Naive thymus-derived CD4-positive, alpha-beta T cell (primary cell): ENCODE measurements around the gene SNX13. TPM values are rescaled to one million over a fixed set of nuclear protein-coding genes. Genes with fewer than 3 reads are reported as not detected.

Experiments used
- ATAC-seq: fragments of 150-1000 bp; cut with Tn5 transposase; 2 replicates; pipeline ENCODE4 v1.10.0; 2021; ENCODE audit warnings: mild to moderate bottlenecking, moderate library complexity
- CTCF ChIA-PET: fragments of 350-600 bp; sonication (Branson Sonifier 250); formaldehyde crosslinking; loops from one replicate; lab custom pipeline; 2021; ENCODE audit warnings: antibody characterized with exemption; lab: Charles Lee
- POLR2A ChIA-PET: fragments of 350-600 bp; sonication (Branson Sonifier 250); formaldehyde crosslinking; loops from one replicate; lab custom pipeline; 2021; ENCODE audit warnings: antibody characterized with exemption, inconsistent platforms; lab: Charles Lee
- DNase-seq, 9 donors: peaks; one replicate each; pipeline versions ENCODE4 v3.0.0 to v3.0.0-alpha.2; 2020 to 2022; ENCODE audit warnings: mixed read lengths in 1 of 9
- H3K27ac ChIP-seq: one replicate; pipeline ENCODE4 v1.7.0; 2013; ENCODE audit warnings: mild to moderate bottlenecking, low read depth, low read length, moderate library complexity
- H3K27me3 ChIP-seq, 2 donors: one replicate each; pipeline ENCODE4 v1.7.0; 2013; ENCODE audit warnings: low read length in 2 of 2, mild to moderate bottlenecking in 2 of 2, moderate library complexity in 2 of 2; ENCODE audit not compliant: control insufficient read depth in 2 of 2, insufficient read depth in 2 of 2
- H3K36me3 ChIP-seq, 3 experiments: 1 replicate in 2 of 3; 2 replicates in 1 of 3; pipeline ENCODE4 v1.7.0; 2013; ENCODE audit warnings: low read length in 3 of 3, mild to moderate bottlenecking in 3 of 3, moderate library complexity in 1 of 3; ENCODE audit not compliant: insufficient read depth in 3 of 3, control insufficient read depth in 2 of 3
- H3K4me1 ChIP-seq, 2 donors: one replicate each; pipeline ENCODE4 v1.7.0; 2013; ENCODE audit warnings: low read length in 2 of 2, mild to moderate bottlenecking in 2 of 2, moderate library complexity in 1 of 2; ENCODE audit not compliant: control insufficient read depth in 2 of 2, insufficient read depth in 2 of 2
- H3K4me3 ChIP-seq: 2 replicates; pipeline ENCODE4 v1.7.0; 2013; ENCODE audit warnings: mild to moderate bottlenecking, low read length
- H3K9me3 ChIP-seq, 3 experiments: 1 replicate in 2 of 3; 2 replicates in 1 of 3; pipeline ENCODE4 v1.7.0; 2013; ENCODE audit warnings: low read length in 3 of 3; ENCODE audit not compliant: control insufficient read depth in 2 of 3
- H3K27ac Mint-ChIP-seq, 9 donors: one replicate each; pipeline ENCODE4 v1.8.0; 2020 to 2022; ENCODE audit warnings: mixed read lengths in 9 of 9, mild to moderate bottlenecking in 8 of 9, moderate library complexity in 5 of 9, inconsistent platforms in 2 of 9
- H3K27me3 Mint-ChIP-seq, 5 donors: one replicate each; pipeline ENCODE4 v1.8.0; 2021 to 2022; ENCODE audit warnings: mixed read lengths in 5 of 5, mild to moderate bottlenecking in 1 of 5
- H3K36me3 Mint-ChIP-seq, 5 donors: one replicate each; pipeline ENCODE4 v1.8.0; 2020 to 2022; ENCODE audit warnings: mixed read lengths in 5 of 5, mild to moderate bottlenecking in 3 of 5, inconsistent platforms in 1 of 5
- H3K4me1 Mint-ChIP-seq, 7 donors: one replicate each; pipeline ENCODE4 v1.8.0; 2020 to 2022; ENCODE audit warnings: mixed read lengths in 7 of 7, mild to moderate bottlenecking in 3 of 7, inconsistent platforms in 1 of 7
- H3K4me3 Mint-ChIP-seq, 10 donors: one replicate each; pipeline ENCODE4 v1.8.0; 2020 to 2022; ENCODE audit warnings: mild to moderate bottlenecking in 10 of 10, mixed read lengths in 10 of 10, moderate library complexity in 6 of 10, inconsistent platforms in 2 of 10
- H3K9me3 Mint-ChIP-seq, 11 donors: one replicate each; pipeline ENCODE4 v1.8.0; 2020 to 2022; ENCODE audit warnings: mixed read lengths in 11 of 11, mild to moderate bottlenecking in 4 of 11, inconsistent platforms in 1 of 11, moderate library complexity in 1 of 11
- intact Hi-C, 2 donors: fragments of 100-400 bp; cut with micrococcal nuclease; formaldehyde crosslinking; loops; one replicate each; pipeline ENCODE4 v1.15.1; 2023
- polyA plus RNA-seq, 2 donors: library from polyadenylated mRNA; unstranded; fragments of 300-500 nt; fragmentation: Illumina TruSeq; gene quantifications; one replicate each; pipeline ENCODE4 v1.2.3, GENCODE V29; 2021
- total RNA-seq, 6 experiments: library from RNA in 5 of 6; stranded (reverse) in 5 of 6; gene quantifications; 1 replicate in 5 of 6; 2 replicates in 1 of 6; pipeline ENCODE4 v1.2.3 and lab custom pipeline; 2021 to 2026

SNX13 gene
- total and polyA plus RNA-seq, 7 experiments from 2014 or later: 10.4 to 40.9 (median 28.5) TPM

DNA sequence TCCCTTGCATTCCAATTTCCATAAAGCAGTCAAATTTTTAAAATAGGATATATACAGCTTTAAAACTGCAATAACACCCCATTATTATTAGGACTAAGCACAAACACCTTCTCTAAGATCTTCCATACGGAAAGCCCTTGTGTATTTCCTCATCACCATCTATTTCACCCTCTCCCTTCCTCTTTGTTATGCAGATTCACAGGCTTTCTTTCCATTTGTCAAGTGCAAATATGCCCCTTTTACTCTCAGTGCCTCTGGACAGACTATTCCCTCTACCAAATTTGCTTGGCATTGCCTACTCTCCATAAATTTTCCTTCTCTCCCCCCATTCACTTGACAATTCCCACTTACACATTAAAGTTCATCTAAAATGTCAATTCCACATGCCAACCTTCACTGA lies 61.7 kb downstream of the SNX13 start:
- Mint-ChIP-seq H3K36me3 (peaks cover 5 to 54% (median 23%) of the 10 kb centered on the region in 5 donors), H3K27ac (no peak overlapping the region)
- H3K36me3 ChIP-seq: peaks cover 0 to 5% (median 0%) of the 10 kb centered on the region in 3 experiments

DNA sequence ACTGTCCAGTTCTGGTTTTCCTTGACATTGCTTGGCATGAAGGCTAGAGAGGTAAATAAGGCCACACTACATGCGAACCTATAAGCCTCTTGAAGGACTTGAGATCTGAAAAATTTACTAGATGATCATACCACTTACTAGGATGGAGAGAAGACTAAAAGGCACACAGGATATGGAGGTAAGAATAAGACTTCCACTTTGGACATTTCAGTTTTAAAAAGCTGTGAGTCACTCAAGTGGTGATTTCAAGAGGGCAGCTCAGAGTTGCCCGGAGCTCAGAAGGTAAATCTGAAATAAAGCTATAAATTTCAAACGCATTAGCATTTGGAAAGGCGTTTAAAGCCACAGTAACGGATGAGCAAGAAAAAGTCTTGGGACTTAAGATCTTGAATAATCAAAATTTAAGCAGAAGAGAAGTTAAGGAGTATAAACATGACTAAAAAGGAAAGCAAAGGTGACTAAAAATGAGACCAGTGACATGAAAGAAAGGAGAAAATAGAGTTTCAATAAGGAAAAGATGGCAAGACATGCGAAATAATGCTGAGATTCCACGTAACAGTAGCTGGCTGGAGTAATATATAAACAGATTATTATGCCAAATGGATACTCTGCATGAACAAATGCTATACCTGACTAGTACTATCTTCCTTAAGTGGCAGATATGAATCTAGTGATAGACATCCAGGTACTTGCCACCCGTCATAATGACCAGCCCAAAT lies 68.3 kb downstream of the SNX13 start:
- Histone ChIP-seq H3K27ac (no peak overlapping the region), H3K4me3 (no peak overlapping the region), H3K36me3 (peaks cover 0 to 35% (median 11%) of the 10 kb centered on the region in 3 experiments), H3K9me3 (no peaks in the 10 kb centered on the region), H3K27me3 (no peaks in the 10 kb centered on the region), H3K4me1 (no peaks in the 10 kb centered on the region)
- peaks cover 9 to 78% (median 61%) of the 10 kb centered on the region in 5 donors for H3K36me3 Mint-ChIP-seq
- DNase-seq (no peak), ATAC-seq (no peak)
- H3K4me3 Mint-ChIP-seq: no peak overlapping the region
- H3K27me3 Mint-ChIP-seq: no peaks in the 10 kb centered on the region
- H3K9me3 Mint-ChIP-seq: peaks cover 0 to 2% (median 0%) of the 10 kb centered on the region in 11 donors
- intact Hi-C loops: no loop called here
- no peak overlapping the region for H3K27ac Mint-ChIP-seq
- peaks cover 0 to 11% (median 0%) of the 10 kb centered on the region in 7 donors for H3K4me1 Mint-ChIP-seq
- ChIA-PET POLR2A (no interaction called here), CTCF (no interaction called here)

More for the DNA sequence above, 61.7 kb downstream of the SNX13 start:
- intact Hi-C loops: no loop called here
- Mint-ChIP-seq H3K4me1 (no peaks in the 10 kb centered on the region), H3K9me3 (no peaks in the 10 kb centered on the region), H3K4me3 (no peak overlapping the region), H3K27me3 (no peaks in the 10 kb centered on the region)
- DNase-seq: no peak
- Histone ChIP-seq H3K4me1 (no peaks in the 10 kb centered on the region), H3K4me3 (no peak overlapping the region), H3K27me3 (no peaks in the 10 kb centered on the region), H3K27ac (no peak overlapping the region), H3K9me3 (no peaks in the 10 kb centered on the region)
- ChIA-PET POLR2A (no interaction called here), CTCF (no interaction called here)
- no peak for ATAC-seq

DNA sequence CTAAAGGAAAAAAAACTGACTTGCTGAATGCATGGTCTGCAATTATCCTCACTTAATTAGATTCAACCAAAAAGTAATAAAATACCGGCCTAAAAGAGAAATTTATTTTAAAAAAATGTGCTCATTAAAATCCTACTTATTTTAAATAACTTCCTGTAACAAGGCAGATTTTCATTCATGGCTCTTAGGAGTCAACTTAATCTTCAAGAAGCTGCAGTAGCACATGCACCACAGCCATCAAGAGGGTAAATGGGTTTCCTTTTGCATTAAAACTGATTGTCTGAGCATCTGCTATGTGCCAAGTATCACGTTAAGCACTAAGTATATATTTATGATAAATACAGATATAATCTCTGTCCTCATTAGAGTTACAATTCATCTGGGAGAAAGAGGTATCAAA lies 69.9 kb downstream of the SNX13 start:
- H3K27me3 ChIP-seq: no peaks in the 10 kb centered on the region
- peaks cover 0 to 10% (median 0%) of the 10 kb centered on the region in 11 donors for H3K9me3 Mint-ChIP-seq
- intact Hi-C loops: no loop called here
- CTCF ChIA-PET: no interaction called here
- no peak overlapping the region for H3K27ac ChIP-seq
- H3K4me1 Mint-ChIP-seq: peaks cover 0 to 11% (median 0%) of the 10 kb centered on the region in 7 donors
- POLR2A ChIA-PET: no interaction called here
- no peak for DNase-seq
- ATAC-seq: no peak
- H3K27me3 Mint-ChIP-seq: no peaks in the 10 kb centered on the region
- H3K36me3 ChIP-seq: peaks cover 0 to 36% (median 17%) of the 10 kb centered on the region in 3 experiments
- H3K4me3 Mint-ChIP-seq: no peak overlapping the region
- no peaks in the 10 kb centered on the region for H3K4me1 ChIP-seq
- no peak overlapping the region for H3K4me3 ChIP-seq
- no peak overlapping the region for H3K27ac Mint-ChIP-seq
- H3K36me3 Mint-ChIP-seq: peaks cover 22 to 86% (median 73%) of the 10 kb centered on the region in 5 donors
- no peaks in the 10 kb centered on the region for H3K9me3 ChIP-seq

DNA sequence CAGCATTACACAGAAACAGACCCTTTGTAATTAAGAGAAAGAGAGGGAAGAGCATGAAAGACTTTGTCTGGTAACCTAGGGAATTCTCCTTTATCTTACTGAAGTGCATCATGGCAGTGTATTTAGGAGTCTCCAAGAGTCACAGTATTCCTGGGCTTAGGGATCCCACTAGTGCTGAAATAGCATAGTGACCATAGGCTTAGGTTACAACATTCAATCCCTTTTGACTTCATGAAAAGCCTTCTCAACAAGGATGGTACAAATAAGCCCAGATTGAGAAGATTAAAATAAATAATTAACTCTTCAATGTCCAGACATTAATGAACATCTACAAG lies 76.5 kb downstream of the SNX13 start:
- DNase-seq: no peak
- Histone ChIP-seq H3K9me3 (no peaks in the 10 kb centered on the region), H3K27ac (no peak overlapping the region), H3K4me3 (no peak overlapping the region), H3K4me1 (no peaks in the 10 kb centered on the region), H3K36me3 (peaks cover 0 to 42% (median 6%) of the 10 kb centered on the region in 3 experiments), H3K27me3 (no peaks in the 10 kb centered on the region)
- no peak overlapping the region for H3K27ac Mint-ChIP-seq
- intact Hi-C loops: no loop called here
- peaks cover 0 to 6% (median 4%) of the 10 kb centered on the region in 7 donors for H3K4me1 Mint-ChIP-seq
- ATAC-seq: no peak
- POLR2A ChIA-PET: no interaction called here
- no peak overlapping the region for H3K4me3 Mint-ChIP-seq
- peaks cover 34 to 93% (median 88%) of the 10 kb centered on the region in 5 donors for H3K36me3 Mint-ChIP-seq
- CTCF ChIA-PET: no interaction called here
- peaks cover 0 to 13% (median 3%) of the 10 kb centered on the region in 11 donors for H3K9me3 Mint-ChIP-seq
- no peaks in the 10 kb centered on the region for H3K27me3 Mint-ChIP-seq

DNA sequence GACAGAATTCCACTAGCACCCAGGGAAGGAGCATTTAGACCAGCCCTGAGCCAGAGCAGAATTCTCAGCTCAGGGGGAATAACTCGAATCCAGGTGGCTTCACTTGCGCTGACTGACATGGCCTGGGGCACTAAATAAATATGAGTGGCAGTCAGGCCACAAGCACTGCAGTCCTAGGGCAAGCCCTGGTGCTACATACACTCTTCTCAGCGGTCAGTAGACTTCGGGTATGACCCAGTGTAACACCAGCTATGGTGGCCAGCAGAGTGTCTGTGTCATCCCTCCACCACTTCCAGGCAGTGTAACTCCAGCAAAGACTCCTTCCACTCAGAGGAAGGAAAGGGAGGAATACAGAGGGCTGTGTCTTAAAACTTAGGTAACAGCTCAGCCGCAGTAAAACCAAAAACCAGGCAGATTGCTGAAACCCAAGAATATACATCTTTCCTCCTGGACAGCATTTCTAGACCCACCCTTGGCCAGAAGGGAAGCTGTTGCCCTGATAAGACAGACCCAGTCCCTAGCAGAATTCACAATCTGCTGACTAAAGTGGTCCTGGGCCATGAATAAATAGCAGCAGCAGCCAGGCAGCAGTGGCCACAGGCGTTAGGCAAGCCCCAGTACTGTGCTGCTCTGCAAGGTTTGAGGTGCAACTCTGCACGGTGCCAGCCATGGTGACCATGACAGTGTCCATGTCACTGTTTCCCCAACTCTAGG lies 77.0 kb downstream of the SNX13 start:
- intact Hi-C loops: no loop called here
- H3K4me3 ChIP-seq: no peak overlapping the region
- DNase-seq (no peak), ATAC-seq (no peak)
- H3K4me3 Mint-ChIP-seq: no peak overlapping the region
- H3K27me3 ChIP-seq: no peaks in the 10 kb centered on the region
- peaks cover 0 to 42% (median 6%) of the 10 kb centered on the region in 3 experiments for H3K36me3 ChIP-seq
- POLR2A ChIA-PET: no interaction called here
- H3K9me3 ChIP-seq: no peaks in the 10 kb centered on the region
- H3K9me3 Mint-ChIP-seq: peaks cover 0 to 13% (median 3%) of the 10 kb centered on the region in 11 donors
- CTCF ChIA-PET: no interaction called here
- peak overlapping the region in 1 of 9 donors; percentile 2 for H3K27ac Mint-ChIP-seq
- H3K4me1 Mint-ChIP-seq: peaks cover 0 to 6% (median 4%) of the 10 kb centered on the region in 7 donors
- H3K27ac ChIP-seq: no peak overlapping the region
- H3K4me1 ChIP-seq: no peaks in the 10 kb centered on the region
- H3K36me3 Mint-ChIP-seq: peaks cover 34 to 92% (median 89%) of the 10 kb centered on the region in 5 donors
- no peaks in the 10 kb centered on the region for H3K27me3 Mint-ChIP-seq

DNA sequence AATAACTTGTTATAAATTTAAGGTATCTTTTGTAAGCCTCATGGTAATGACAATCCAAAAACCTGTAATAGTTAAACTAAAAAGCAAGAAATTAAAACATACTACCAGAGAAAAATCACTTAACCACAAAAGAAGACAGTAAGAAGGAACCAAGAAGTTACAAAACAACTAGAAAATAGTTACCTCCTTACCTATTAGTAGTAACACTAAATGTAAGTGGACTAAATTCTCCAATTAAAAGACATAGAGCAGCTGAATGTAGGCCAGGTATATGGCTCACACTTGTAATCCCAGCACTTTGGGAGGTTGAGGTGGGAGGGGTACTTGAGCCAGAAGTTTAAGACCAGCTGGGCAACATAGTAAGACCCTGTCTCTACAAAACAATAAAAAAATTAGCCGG lies 84.0 kb downstream of the SNX13 start:
- H3K36me3 Mint-ChIP-seq: peaks cover 16 to 83% (median 78%) of the 10 kb centered on the region in 5 donors
- H3K4me3 Mint-ChIP-seq: no peak overlapping the region
- Histone ChIP-seq H3K9me3 (no peaks in the 10 kb centered on the region), H3K36me3 (peaks cover 0 to 9% (median 0%) of the 10 kb centered on the region in 3 experiments), H3K4me1 (no peaks in the 10 kb centered on the region), H3K27ac (no peak overlapping the region), H3K27me3 (no peaks in the 10 kb centered on the region), H3K4me3 (no peak overlapping the region)
- no peaks in the 10 kb centered on the region for H3K27me3 Mint-ChIP-seq
- no peak overlapping the region for H3K27ac Mint-ChIP-seq
- H3K9me3 Mint-ChIP-seq: peaks cover 0 to 17% (median 8%) of the 10 kb centered on the region in 11 donors
- ChIA-PET POLR2A (no interaction called here), CTCF (no interaction called here)
- ATAC-seq: no peak
- intact Hi-C loops: no loop called here
- no peak for DNase-seq
- H3K4me1 Mint-ChIP-seq: peaks cover 9 to 30% (median 24%) of the 10 kb centered on the region in 7 donors
